ENCODE data around the gene IGFL3.

- TF ChIP-seq CTCF (IDR thresholded peaks at IDR 0.05) (no peak), POLR2AphosphoS5 (IDR thresholded peaks at IDR 0.05) (no peak), POLR2A (IDR thresholded peaks at IDR 0.05) (no peak), EP300 (IDR thresholded peaks at IDR 0.05) (no peak)
These were observed 38.6 kb downstream of the IGFL3 start for GRCh38 chr19:46085888-46086287.

Measured in gastroesophageal sphincter (tissue), 3 donors.